ENCODE results near the gene SLC25A3. TPM values are rescaled to one million over a fixed set of nuclear protein-coding genes. Genes with fewer than 3 reads are reported as not detected.
A peak's percentile ranks its signal among the peaks of the same experiment; 100 is the strongest.
"Not testable (repeated sequence)": the region's sequence is repeated elsewhere in the genome, so short reads cannot be mapped to it uniquely, and the experiment has no call there.

SLC25A3 gene
- total RNA-seq, 2 experiments from 2014 or later = 665 to 672 TPM

DNA sequence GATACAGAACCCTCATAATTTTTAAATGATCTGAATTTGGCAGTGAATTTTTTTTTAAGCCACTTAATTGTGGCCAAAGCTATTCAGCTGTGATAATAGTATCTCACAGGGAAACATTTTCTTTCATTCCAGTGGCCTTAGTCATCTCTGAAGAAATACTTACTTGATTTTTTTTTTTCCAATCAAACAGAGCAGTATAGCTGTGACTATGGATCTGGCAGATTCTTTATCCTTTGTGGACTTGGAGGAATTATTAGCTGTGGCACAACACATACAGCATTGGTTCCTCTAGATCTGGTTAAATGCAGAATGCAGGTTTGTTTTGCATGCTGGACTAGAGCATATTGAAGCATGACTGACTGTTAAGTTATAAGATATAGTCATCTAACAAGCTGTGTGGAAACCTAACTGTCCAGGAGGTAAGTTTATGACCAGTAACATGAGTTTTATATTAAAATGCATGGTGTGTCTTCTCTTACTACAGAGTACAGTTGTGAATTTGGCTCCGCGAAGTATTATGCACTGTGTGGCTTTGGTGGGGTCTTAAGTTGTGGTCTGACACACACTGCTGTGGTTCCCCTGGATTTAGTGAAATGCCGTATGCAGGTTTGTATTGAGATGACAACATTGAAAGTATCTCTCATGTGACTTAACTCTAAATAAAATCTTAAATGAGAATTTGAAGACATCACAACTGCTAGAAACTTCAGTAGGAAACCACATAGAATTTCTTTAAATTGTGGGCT is 1.9 kb downstream of the SLC25A3 start:
- peaks cover 28% of the 10 kb centered on the region for H3K4me1 Mint-ChIP-seq (ENCODE audit: low read depth)
- no peaks in the 10 kb centered on the region for H3K9me3 Mint-ChIP-seq
- peaks cover 54% of the 10 kb centered on the region for H3K36me3 Mint-ChIP-seq (ENCODE audit: low read depth)
- H3K27ac Mint-ChIP-seq = peak overlapping the region; percentile 97
- ChIA-PET CTCF (interaction anchor here (0.9 to 6.6 kb wide), 6 partner anchors 11 to 104 kb away, joined by 3 to 42 read pairs (median 4); no protein-coding TSS in a partner anchor), POLR2A (interaction anchor here (0.6 to 5.3 kb wide), 9 partner anchors 9 to 85 kb away, joined by 3 to 70 read pairs (median 5); partner anchors contain the start of genes APAF1, IKBIP and TMPO)
- no peaks in the 10 kb centered on the region for H3K27me3 Mint-ChIP-seq
- TF ChIP-seq, protein P1, sequence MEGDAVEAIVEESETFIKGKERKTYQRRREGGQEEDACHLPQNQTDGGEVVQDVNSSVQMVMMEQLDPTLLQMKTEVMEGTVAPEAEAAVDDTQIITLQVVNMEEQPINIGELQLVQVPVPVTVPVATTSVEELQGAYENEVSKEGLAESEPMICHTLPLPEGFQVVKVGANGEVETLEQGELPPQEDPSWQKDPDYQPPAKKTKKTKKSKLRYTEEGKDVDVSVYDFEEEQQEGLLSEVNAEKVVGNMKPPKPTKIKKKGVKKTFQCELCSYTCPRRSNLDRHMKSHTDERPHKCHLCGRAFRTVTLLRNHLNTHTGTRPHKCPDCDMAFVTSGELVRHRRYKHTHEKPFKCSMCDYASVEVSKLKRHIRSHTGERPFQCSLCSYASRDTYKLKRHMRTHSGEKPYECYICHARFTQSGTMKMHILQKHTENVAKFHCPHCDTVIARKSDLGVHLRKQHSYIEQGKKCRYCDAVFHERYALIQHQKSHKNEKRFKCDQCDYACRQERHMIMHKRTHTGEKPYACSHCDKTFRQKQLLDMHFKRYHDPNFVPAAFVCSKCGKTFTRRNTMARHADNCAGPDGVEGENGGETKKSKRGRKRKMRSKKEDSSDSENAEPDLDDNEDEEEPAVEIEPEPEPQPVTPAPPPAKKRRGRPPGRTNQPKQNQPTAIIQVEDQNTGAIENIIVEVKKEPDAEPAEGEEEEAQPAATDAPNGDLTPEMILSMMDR (IDR thresholded peaks at IDR 0.05) = no peak
- DNase-seq (peak; percentile 62), ATAC-seq (no peak)
- H3K4me3 Mint-ChIP-seq = peak overlapping the region; percentile 98
- intact Hi-C loops (cut with micrococcal nuclease) = loop anchor here (2.0 kb wide), 1 partner anchor 49 kb away; the partner anchor contains the start of genes APAF1 and IKBIP

DNA sequence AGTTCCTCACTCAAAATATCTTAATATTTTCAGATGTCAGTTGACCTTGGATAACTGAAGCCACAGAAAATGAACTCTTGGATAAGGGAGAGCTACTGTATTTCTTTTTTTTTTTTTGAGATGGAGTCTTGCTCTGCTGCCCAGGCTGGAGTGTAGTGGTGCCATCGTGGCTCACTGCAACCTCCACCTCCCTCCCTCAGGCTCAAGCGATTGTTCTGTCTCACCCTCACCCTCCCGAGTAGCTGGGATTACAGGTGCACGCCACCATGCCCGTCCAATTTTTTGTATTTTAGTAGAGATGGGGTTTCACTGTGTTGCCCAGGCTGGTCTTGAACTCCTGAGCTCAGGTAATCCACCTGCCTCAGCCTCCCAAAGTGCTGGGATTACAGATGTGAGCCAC is 3.8 kb downstream of the SLC25A3 start:
- H3K36me3 Mint-ChIP-seq (ENCODE audit: low read depth) = peaks cover 65% of the 10 kb centered on the region
- POLR2A ChIA-PET = interaction anchor here (0.9 to 5.3 kb wide), 4 partner anchors 13 to 96 kb away, joined by 3 to 70 read pairs (median 4); partner anchors contain the start of gene TMPO
- intact Hi-C loops (cut with micrococcal nuclease); H3K9me3 Mint-ChIP-seq; DNase-seq; ATAC-seq; H3K27me3 Mint-ChIP-seq; H3K4me3 Mint-ChIP-seq: not testable (repeated sequence)
- H3K27ac Mint-ChIP-seq = peak overlapping the region; percentile 26
- CTCF ChIA-PET = interaction anchor here (1.3 to 6.6 kb wide), 6 partner anchors 9 to 106 kb away, joined by 3 to 42 read pairs (median 4); no protein-coding TSS in a partner anchor
- H3K4me1 Mint-ChIP-seq (ENCODE audit: low read depth) = peaks cover 28% of the 10 kb centered on the region

DNA sequence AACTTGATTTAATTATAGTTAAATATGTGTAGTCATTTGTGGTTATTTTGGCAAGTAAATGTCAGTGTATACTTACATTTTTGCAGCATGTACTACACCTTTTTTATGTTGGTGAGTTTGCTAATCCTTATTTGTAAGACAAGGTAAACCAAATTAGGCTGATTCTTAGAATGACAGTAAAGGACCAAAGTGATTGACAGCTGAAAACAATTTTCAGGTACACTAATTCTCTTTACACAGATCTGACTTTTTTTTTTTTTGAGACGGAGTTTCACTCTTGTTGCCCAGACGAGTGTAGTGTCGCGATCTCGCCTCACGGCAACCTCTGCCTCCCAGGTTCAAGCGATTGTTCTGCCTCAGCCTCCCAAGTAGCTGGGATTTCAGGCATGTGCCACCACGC is 8.4 kb downstream of the SLC25A3 start:
- Mint-ChIP-seq H3K27me3 (no peaks in the 10 kb centered on the region), H3K9me3 (no peaks in the 10 kb centered on the region), H3K4me3 (no peak overlapping the region), H3K36me3 (ENCODE audit: low read depth) (peaks cover 51% of the 10 kb centered on the region), H3K27ac (no peak overlapping the region), H3K4me1 (ENCODE audit: low read depth) (peaks cover 9% of the 10 kb centered on the region)
- CTCF ChIA-PET = interaction anchor here (1.0 to 2.8 kb wide), 3 partner anchors 16 to 69 kb away, joined by 3 to 10 read pairs (median 4); no protein-coding TSS in a partner anchor
- intact Hi-C loops (cut with micrococcal nuclease) = no loop called here
- TF ChIP-seq, protein P1 (IDR thresholded peaks at IDR 0.05) = no peak
- DNase-seq (no peak), ATAC-seq (no peak)
- POLR2A ChIA-PET = interaction anchor here (1.1 to 3.5 kb wide), 2 partner anchors 9 to 74 kb away, joined by 3 to 17 read pairs; partner anchors contain the start of gene SLC25A3

DNA sequence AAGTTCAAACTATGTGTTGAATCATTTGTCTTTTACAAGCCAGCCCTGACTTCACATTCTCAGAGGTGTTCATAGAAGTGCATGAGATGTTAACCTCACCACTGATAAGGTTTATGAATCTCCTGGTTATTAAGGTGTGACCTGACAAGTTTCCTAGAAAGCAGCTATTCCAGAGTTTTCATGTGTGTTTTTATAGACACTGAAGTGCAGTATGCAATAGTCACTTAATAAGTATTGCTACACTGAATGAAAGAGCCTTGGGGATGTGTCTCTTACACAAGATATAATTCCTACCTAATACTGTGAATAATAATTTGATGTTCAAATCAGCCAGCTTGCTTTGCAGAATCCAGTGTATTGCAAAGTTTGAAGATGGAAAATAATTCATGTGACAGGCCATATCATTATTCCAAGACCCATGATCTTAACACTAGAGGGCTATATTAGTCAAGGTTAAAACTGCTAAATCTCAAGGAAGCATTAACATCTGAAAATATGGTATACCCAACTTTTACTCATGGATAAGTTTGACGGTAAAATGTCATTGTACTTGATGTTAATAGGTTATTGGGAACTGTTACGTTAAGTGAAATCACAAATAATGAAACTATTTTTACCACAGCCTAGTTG is 13.0 kb downstream of the SLC25A3 start:
- CTCF ChIA-PET = interaction anchor here (0.7 to 1.4 kb wide), 5 partner anchors 10 to 74 kb away, joined by 3 read pairs; no protein-coding TSS in a partner anchor
- POLR2A ChIA-PET = interaction anchor here (0.6 to 3.3 kb wide), 3 partner anchors 12 to 1483 kb away, joined by 3 to 17 read pairs (median 7); partner anchors contain the start of genes APAF1, IKBIP and SLC25A3

DNA sequence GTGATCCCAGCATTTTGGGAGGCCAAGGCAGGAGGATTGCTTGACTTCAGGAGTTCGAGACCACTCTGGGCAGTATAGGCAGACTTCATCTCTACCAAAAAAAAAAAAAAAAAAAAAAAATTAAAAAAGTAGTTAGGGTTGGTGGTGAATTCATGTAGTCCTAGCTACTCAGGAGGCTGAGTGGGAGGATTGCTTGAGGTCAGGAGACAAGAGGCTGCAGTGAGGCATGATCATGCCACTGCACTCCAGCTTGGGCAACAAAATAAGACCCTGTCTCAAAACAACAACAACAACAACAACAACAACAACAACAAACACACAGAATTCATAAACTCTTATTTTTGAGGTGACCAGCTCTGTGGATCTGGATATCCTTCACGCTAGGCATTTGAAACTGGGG is 17.1 kb downstream of the SLC25A3 start:
- Mint-ChIP-seq H3K27me3 (no peaks in the 10 kb centered on the region), H3K27ac (no peak overlapping the region), H3K4me1 (ENCODE audit: low read depth) (peaks cover 16% of the 10 kb centered on the region), H3K4me3 (no peak overlapping the region), H3K36me3 (ENCODE audit: low read depth) (peaks cover 4% of the 10 kb centered on the region), H3K9me3 (no peaks in the 10 kb centered on the region)
- CTCF ChIA-PET = no interaction called here
- ATAC-seq = no peak
- intact Hi-C loops (cut with micrococcal nuclease) = no loop called here
- no peak for DNase-seq
- TF ChIP-seq, protein P1 (IDR thresholded peaks at IDR 0.05) = no peak
- POLR2A ChIA-PET = interaction anchor here (1.1 to 1.4 kb wide), 2 partner anchors 13 to 17 kb away, joined by 3 to 5 read pairs; no protein-coding TSS in a partner anchor

More for the DNA sequence above, 13.0 kb downstream of the SLC25A3 start:
- TF ChIP-seq, protein P1 (IDR thresholded peaks at IDR 0.05) = no peak
- Mint-ChIP-seq H3K9me3 (no peaks in the 10 kb centered on the region), H3K36me3 (ENCODE audit: low read depth) (peaks cover 16% of the 10 kb centered on the region), H3K4me1 (ENCODE audit: low read depth) (peaks cover 5% of the 10 kb centered on the region), H3K27ac (no peak overlapping the region), H3K4me3 (no peak overlapping the region), H3K27me3 (no peaks in the 10 kb centered on the region)
- no peak for DNase-seq
- intact Hi-C loops (cut with micrococcal nuclease) = no loop called here
- ATAC-seq = no peak

Data from activated CD8-positive, alpha-beta T cell treated with anti-CD3 and anti-CD28 coated beads for 36 hours (primary cell).